HG02885 (cell line): ENCODE measurements around the gene ZNF521.
"Not testable (repeated sequence)": the region's sequence is repeated elsewhere in the genome, so short reads cannot be mapped to it uniquely, and the experiment has no call there.

ENCODE experiments used
- ATAC-seq: cut with Tn5 transposase; IDR thresholded peaks from one replicate; pipeline ENCODE4 v1.9.1; 2021; ENCODE audit warnings: mild to moderate bottlenecking; ENCODE audit not compliant: unreplicated experiment, poor library complexity

ZNF521 gene

DNA sequence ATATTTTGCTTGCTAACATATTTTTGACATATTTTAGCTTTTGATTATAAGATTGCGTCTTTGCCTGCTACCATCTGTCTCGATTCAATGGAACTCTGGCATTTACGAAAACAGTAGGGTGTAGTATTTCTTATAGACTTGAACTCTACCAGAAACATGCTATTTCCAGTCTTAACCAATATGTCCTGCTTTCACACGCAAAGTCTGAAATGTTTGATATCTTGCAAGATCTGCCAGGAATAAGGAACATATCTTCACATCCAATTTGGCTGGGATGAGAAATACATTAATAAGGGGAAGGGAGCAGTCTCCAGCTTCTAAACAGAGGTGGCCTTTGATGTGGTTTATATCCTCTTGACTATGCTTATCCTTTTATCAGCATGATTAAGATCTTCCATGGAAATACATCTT lies 299.4 kb downstream of the ZNF521 start:
- ATAC-seq, result no peak

DNA sequence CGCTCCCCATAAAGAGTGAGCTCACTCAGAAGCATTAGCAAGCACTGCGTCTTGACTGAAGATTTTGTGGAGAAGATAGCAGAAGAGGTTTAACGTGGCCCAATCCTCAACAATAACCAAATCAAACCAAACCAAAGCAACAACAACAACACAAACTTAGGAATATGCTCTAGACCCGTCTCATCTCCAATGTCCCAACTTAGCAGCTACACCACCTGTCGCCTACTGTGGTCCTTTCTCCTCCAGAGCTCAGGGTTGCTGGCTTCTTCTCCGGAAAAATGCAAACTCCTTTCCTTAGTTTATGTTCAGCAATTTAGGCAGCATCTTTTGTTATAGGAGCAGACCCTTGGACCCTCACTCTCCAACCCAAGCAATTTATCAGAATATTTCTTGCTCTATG lies 301.4 kb downstream of the ZNF521 start:
- ATAC-seq, result no peak

DNA sequence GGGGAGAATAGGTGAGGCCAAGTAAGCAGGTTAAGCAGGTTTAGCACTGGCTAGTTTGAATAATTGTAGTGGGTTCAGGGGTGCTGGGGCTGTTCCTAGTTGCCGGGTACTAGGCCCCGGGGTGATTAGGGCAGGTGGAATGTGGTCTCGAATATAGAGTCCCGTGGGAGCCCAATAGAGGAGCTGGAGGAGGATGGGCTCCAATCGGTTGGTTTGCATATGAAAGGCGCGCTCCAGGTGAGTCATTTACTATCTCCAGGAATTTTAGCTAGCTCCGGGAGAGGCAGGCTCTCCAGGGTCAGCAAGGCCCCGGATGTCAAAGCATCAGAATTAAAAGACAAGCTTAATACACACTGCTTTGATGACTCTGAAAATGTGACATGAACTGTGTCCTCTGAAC lies 304.0 kb downstream of the ZNF521 start:
- no peak for ATAC-seq

DNA sequence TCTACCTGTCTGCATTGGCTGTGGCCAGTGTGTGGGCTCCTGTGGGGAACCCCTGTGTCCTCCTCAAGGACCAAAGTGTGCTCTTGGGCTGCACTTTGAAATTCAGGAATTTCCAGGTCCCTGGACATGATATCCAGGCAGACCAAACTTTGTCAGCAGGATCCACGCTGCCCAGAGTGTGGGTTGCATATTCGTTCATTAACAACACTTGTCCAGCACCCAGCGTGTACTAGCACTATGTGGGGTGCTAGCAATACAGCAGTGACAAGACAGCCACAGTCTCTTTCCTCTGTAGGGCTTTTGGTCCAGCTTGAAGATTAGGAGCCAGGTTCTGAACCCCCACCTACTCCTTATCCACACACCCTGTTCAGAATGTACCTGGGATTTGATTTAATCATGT lies 304.5 kb downstream of the ZNF521 start:
- no peak for ATAC-seq

DNA sequence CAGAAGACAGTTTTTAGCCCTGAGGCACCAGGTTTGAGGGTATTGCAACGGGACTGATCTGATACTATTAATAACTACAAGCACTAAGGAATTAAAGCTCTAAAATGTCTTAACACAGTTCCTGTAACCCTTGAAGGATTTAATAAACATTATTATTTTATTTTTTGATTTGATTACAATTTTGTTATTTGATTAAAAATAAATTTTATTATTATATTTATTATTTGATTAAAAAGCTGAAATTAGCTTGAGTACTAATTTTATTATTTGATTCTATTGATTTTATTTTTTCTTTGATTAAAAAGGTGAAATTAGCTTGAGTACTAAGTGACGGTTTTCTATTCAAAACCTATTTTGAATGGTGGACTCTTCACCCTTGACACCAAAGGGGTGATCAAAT lies 307.3 kb downstream of the ZNF521 start:
- ATAC-seq, result no peak

DNA sequence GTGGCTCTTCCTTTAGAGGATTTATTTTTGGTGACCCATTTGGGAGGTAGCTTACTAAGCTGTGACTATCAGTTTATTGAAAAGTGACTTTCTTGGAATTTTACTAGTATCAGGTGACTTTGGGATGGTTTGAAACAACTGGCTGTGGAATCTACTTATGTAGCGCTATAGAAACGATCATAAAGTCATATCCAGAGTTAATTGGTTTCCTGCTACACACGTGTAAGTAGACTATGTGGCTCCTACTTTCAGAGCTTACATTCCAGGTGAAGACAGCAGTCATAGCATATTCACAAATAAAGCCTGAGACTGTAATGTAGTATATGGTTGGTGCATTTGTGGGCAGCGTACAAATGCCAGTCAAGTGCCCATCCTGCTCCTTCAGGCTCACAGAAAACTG lies 308.9 kb downstream of the ZNF521 start:
- no peak for ATAC-seq

DNA sequence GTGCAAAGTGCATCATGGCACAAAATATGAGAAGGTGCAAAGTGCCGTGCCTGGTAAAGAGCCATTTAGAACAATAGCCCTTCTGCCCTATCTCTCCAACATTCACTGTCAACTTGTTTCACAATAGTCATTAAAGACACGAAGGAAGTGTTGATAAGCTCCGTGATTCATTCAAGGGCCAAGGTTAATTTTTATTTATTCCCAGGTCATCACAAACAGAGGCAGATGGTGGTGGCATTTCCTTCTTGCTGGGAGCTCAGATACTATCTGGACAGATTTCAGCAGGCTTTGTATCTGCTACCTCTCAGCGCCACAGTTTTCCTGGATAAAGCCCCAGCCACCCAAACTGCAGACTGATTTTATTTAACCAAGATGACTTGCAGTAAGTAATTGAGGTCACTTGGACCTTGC lies 309.3 kb downstream of the ZNF521 start:
- no peak for ATAC-seq

DNA sequence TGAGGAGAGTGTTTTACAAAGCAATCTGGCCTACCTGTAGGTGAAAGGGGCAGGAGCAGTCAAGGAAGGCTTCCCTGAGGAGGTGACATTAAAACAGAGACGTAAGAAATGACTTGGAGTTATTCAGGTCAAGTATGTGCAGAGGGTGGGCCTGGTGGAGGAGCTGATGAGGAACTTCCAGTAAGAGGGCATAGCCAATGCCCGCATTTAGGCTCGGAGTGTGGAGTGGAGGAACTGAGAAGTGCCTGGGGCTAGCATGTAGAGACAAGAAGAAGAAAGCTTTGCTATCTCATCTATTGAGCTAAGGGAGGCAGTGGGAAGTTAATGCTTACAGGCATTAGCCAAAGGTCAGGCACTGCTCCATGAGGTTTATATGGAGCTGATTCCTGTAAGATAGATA lies 312.2 kb downstream of the ZNF521 start:
- ATAC-seq, result no peak

DNA sequence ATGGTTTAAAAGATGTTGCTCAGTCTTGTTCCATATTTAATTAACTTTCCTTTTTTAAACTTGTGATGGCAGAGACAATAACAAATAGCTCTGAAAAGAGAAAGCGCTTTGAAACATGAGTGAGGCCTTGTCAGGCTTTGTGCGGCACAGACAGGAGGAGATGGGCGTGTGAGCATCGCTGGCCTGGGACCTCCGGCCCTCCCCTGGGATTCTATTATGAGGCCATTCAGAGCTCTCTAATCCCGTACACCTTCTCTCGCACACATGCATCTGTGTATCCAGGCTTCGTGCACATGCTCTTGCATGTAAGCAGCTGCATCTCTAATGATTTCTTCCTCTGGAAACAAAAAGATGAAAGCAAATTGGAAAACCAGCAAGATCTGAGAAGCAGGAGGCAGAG lies 313.7 kb downstream of the ZNF521 start:
- no peak for ATAC-seq

DNA sequence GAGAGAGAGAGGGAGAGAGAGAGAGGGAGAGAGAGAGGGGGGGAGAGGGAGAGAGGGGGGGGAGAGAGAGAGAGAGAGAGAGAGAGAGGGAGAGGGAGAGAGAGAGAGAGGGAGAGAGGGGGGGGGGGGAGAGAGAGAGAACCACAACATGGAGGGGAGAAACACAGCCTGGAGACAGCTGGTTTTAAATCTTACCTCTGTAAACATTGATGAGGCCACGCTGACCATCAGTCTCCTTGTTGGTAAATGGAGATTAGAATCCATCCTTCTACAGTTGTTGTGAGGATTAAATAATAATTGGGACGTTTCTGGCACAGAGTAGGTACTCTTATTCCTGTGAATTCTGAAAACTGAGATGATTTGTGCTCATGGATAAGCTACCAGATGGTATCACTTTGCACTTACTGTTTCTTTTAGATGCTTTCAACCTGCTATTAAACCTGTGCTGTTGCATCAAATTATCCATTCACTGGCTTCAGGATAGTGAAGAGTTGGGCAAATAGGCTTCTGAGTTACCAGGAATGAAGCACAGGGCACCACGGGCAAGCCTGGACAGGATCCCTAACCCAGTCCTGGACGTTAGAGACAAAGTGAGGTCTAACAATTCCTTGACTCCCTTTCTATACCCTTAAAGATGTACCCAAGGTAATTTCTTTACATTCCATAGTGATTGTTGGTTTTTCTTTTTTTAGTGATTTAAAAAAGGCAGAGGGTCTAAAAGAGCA lies 318.1 kb downstream of the ZNF521 start:
- no peak for ATAC-seq

DNA sequence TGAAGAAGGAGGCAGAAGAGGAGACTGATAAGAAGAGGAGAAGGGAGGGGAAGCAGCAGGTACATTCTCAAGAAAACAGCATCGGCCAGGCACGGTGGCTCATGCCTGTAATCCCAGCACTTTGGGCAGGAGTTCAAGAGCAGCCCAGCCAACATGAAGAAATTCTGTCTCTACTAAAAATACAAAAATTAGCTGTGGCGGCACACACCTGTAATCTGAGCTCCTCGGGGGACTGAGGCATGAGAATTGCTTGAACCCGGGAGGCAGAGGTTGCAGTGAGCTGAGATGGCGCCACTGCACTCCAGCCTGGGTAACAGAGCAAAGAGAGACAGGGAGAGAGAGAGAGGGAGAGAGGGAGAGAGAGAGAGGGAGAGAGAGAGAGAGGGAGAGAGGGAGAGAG lies 318.8 kb downstream of the ZNF521 start:
- not testable (repeated sequence) for ATAC-seq

DNA sequence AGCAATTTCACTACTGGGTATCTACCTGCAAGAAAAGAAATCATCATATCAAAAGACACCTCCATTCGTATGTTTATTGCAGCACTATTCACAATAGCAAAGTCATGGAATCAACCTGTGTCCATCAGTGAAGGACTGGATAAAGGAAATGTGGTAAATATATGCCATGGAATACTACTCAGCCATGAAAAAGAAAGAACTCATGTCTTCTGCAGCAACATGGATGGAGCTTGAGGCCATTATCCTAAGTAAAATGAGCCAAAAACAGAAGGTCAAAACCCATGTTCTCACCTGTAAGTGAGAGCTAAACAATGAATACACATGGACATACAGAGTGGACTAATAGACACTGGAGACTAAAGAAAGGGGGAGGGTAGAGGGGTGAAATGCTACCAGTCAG lies 322.2 kb downstream of the ZNF521 start:
- ATAC-seq, result no peak

DNA sequence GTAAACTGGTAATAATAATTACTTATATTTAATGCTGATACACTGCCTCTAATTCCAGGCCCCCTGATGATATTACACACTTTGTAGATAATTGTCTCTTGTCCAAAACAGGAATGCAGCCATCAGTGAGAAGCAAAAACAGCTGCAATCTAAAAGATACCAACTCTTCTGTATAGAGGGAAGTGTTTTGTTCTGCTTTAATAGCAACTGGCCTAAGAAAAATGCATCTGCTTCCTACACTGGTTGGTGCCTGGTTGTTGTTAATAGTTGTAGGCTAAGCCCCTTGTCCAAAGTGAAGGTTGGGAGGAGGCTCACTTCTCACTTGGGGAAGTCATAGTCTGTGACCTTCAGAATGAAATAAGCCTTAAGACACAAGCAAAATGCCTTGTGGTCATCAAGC lies 332.0 kb downstream of the ZNF521 start:
- ATAC-seq, result no peak

DNA sequence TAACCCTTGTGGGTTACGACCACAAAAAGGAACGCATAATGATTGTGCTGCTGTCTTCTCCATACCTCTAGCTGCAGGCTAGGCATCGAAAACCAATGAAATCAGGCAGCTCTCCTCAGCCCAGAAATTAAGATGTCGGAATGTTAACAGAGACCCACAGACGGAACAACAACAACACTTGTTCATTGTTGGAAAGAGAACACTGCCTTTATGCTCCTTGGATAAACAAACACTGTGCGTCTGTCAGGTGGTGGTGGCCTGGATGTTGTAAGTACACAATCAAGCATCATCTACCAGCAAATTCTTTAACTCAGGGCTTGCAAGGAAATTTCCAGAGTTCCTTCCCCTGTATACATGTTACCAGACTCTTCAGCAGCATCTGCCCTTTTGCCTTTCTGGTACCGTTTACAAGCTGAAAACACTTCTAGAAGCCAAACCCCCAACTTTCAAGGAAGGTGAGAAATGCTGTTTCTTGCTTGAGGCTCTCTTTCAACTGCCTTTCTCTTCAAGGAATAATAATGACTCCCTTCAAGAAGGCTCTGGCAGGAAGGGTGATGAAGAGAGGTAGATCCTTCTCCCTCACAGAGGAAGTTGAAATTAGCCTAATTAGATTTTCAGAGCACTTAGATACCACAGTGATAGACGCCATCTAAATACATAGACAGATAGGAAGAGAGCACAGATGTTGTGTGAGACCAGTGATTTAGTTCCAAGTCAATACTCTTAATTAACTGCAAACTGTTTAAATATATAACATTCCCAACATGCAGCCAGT lies 332.7 kb downstream of the ZNF521 start:
- ATAC-seq, result no peak

DNA sequence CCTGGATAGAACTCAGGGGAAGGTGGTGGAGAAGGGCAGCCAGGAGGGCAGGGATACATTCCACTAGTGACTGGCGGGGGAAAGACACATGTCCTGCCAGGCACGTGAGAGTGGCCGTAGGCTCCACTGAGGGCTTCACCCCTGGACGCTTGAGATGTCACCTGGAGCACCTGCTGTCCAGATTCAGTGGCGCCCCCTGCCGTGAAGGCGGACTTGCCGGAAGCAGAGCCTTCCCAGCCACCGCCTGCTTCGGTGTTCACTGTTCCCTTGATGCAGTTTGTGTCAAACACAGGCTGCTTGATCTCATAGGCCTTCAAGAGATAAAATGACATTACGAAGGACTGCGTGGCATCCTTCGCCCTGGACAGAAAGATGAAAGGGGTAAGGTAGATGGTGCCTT lies 335.3 kb downstream of the ZNF521 start:
- ATAC-seq, result no peak

DNA sequence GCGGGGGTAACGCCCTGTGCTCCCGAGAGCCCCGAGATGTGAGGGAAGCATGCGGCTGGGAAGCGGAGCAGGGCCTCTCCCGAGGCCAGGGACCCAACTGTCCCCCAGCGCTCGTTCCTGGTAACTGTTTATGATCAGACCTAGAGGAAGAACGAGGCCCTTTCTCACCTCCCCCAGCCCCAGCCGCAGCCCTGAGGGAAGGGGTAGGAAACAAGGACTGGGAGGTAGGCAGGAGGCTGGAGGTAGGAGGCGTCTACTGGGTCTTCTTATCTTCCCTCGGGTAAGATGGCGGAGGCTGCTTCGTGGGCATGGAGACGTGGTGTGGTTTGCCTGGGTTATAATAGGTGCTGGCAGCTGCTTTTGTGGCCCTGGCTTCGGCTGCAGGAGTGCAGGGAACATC lies 335.8 kb downstream of the ZNF521 start:
- ATAC-seq, result no peak
